K562 (cell line): ENCODE measurements around the gene ZNF18. TPM values are rescaled to one million over a fixed set of nuclear protein-coding genes. Genes with fewer than 3 reads are reported as not detected.

ENCODE experiments used
- FOXK1 ChIP-seq: sonication (generic); formaldehyde crosslinking; IDR thresholded peaks from 2 replicates; pipeline ENCODE4 v1.8.0; 2022; ENCODE audit warnings: missing genetic modification reagents, mild to moderate bottlenecking, borderline replicate concordance
- NFATC3 ChIP-seq: fragments of 450-650 bp; IDR thresholded peaks from 2 replicates; pipeline ENCODE4 v1.6.1; 2017; ENCODE audit warnings: mild to moderate bottlenecking
- POLR3A ChIP-seq: IDR thresholded peaks from 2 replicates; pipeline ENCODE4 v1.6.1; 2011; ENCODE audit warnings: borderline replicate concordance, mild to moderate bottlenecking, moderate library complexity; ENCODE audit not compliant: insufficient read length, insufficient read depth; ENCODE audit errors: extremely low read depth
- ZBTB7A ChIP-seq: IDR thresholded peaks from 2 replicates; pipeline ENCODE4 v1.6.1; 2011; ENCODE audit warnings: low read depth, mild to moderate bottlenecking, low read length, moderate library complexity, borderline replicate concordance; ENCODE audit not compliant: control insufficient read depth
- polyA plus RNA-seq, 8 experiments: library from polyadenylated mRNA; depleted of rRNA in 4 of 8; stranded (reverse) in 5 of 8; unstranded in 3 of 8; fragments of >200 nt; fragmentation: Nextera tagmentation in 2 of 8; fragmentation: Illumina TruSeq in 1 of 8; extraction: Ambion mirVana in 2 of 8; extraction: Trizol in 1 of 8; gene quantifications; 2 replicates each; pipeline versions ENCODE4 v1.2.1 to v1.2.3, GENCODE V29; 2011 to 2014; ENCODE audit warnings: inconsistent platforms in 1 of 8, missing spikeins in 1 of 8
- total RNA-seq, 7 experiments: library from RNA; depleted of rRNA in 6 of 7; stranded (reverse); fragments of >200 nt in 6 of 7; fragmentation: Illumina TruSeq in 2 of 7; extraction: Trizol in 2 of 7; gene quantifications; 2 replicates each; pipeline versions ENCODE4 v1.2.1 to v1.2.3, GENCODE V29; 2011 to 2021; ENCODE audit warnings: low replicate concordance in 1 of 7
- TF ChIP-seq, protein P1 (sequence below): fragments of 200-600 bp; sonication (generic); IDR thresholded peaks from one replicate; pipeline ENCODE4 v1.6.1; 2012; ENCODE audit warnings: mild to moderate bottlenecking, low read depth, low read length, inconsistent platforms
- TF ChIP-seq, protein P2 (sequence below): sonication (generic); formaldehyde crosslinking; IDR thresholded peaks from 2 replicates; pipeline ENCODE4 v1.8.1; 2022; ENCODE audit warnings: missing genetic modification reagents
- TF ChIP-seq, protein P3 (sequence below): sonication (generic); formaldehyde crosslinking; IDR thresholded peaks from 2 replicates; pipeline ENCODE4 v1.8.0; 2022; ENCODE audit warnings: mild to moderate bottlenecking, missing genetic modification reagents

ZNF18 gene
- total and polyA plus RNA-seq, 9 of the 15 experiments (the other 6 are each of a cell fraction or from before 2014, with no cell fraction given): 1.1 to 5.0 (median 3.4) TPM

DNA sequence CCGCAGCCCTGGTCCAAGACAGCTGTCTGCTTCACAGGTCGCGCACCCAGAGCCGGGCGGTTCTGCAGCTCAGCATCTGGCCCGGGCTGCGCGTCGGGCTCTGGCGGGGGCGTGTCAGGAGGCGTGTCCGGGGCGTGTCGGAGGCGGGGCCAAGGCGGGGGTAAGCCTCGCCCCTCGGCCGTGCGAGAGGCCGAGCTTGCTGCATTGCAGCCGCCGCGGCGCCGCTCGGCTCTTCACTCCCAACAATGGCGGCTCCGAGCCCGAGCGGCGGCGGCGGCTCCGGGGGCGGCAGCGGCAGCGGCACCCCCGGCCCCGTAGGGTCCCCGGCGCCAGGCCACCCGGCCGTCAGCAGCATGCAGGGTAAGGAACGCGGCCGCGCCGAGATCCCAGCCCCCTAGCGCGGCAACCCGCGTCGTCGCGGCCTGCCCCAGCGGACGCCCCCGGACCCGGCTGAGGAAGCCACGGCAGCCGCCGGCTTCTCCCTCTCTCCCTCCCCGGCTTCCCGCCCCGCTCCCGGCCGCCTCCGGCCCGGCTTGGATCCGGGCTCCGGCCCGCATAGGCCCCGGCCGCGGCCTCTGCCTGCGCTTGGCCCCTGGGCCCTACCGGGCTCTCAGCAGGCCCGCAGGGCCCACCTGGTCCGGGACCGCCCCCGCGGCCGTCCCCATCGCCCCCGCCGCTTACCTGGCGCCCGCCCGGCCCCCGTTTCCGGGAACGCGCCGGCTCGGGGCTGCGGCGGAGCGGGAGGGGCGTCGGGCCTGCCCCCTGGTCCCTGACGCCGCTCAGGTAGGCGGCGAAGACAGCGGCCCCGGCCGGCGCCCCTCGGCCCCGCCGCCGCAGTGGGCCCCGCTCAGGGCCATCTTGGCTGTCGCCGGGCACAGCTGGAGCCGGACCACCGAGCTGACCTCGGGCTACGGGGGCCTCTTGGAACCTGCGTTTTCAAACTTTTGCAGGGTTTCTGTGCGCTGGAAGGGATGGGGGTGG lies 23.7 kb upstream of the ZNF18 start, which contains the start of gene MAP2K4 (continued):
- no peak for TF ChIP-seq POLR3A
- TF ChIP-seq FOXK1 (CRISPR knock-in tag): no peak
- TF ChIP-seq ZBTB7A: peak; percentile 61; the same call in 1 of the 2 replicates
- TF ChIP-seq, protein P1, sequence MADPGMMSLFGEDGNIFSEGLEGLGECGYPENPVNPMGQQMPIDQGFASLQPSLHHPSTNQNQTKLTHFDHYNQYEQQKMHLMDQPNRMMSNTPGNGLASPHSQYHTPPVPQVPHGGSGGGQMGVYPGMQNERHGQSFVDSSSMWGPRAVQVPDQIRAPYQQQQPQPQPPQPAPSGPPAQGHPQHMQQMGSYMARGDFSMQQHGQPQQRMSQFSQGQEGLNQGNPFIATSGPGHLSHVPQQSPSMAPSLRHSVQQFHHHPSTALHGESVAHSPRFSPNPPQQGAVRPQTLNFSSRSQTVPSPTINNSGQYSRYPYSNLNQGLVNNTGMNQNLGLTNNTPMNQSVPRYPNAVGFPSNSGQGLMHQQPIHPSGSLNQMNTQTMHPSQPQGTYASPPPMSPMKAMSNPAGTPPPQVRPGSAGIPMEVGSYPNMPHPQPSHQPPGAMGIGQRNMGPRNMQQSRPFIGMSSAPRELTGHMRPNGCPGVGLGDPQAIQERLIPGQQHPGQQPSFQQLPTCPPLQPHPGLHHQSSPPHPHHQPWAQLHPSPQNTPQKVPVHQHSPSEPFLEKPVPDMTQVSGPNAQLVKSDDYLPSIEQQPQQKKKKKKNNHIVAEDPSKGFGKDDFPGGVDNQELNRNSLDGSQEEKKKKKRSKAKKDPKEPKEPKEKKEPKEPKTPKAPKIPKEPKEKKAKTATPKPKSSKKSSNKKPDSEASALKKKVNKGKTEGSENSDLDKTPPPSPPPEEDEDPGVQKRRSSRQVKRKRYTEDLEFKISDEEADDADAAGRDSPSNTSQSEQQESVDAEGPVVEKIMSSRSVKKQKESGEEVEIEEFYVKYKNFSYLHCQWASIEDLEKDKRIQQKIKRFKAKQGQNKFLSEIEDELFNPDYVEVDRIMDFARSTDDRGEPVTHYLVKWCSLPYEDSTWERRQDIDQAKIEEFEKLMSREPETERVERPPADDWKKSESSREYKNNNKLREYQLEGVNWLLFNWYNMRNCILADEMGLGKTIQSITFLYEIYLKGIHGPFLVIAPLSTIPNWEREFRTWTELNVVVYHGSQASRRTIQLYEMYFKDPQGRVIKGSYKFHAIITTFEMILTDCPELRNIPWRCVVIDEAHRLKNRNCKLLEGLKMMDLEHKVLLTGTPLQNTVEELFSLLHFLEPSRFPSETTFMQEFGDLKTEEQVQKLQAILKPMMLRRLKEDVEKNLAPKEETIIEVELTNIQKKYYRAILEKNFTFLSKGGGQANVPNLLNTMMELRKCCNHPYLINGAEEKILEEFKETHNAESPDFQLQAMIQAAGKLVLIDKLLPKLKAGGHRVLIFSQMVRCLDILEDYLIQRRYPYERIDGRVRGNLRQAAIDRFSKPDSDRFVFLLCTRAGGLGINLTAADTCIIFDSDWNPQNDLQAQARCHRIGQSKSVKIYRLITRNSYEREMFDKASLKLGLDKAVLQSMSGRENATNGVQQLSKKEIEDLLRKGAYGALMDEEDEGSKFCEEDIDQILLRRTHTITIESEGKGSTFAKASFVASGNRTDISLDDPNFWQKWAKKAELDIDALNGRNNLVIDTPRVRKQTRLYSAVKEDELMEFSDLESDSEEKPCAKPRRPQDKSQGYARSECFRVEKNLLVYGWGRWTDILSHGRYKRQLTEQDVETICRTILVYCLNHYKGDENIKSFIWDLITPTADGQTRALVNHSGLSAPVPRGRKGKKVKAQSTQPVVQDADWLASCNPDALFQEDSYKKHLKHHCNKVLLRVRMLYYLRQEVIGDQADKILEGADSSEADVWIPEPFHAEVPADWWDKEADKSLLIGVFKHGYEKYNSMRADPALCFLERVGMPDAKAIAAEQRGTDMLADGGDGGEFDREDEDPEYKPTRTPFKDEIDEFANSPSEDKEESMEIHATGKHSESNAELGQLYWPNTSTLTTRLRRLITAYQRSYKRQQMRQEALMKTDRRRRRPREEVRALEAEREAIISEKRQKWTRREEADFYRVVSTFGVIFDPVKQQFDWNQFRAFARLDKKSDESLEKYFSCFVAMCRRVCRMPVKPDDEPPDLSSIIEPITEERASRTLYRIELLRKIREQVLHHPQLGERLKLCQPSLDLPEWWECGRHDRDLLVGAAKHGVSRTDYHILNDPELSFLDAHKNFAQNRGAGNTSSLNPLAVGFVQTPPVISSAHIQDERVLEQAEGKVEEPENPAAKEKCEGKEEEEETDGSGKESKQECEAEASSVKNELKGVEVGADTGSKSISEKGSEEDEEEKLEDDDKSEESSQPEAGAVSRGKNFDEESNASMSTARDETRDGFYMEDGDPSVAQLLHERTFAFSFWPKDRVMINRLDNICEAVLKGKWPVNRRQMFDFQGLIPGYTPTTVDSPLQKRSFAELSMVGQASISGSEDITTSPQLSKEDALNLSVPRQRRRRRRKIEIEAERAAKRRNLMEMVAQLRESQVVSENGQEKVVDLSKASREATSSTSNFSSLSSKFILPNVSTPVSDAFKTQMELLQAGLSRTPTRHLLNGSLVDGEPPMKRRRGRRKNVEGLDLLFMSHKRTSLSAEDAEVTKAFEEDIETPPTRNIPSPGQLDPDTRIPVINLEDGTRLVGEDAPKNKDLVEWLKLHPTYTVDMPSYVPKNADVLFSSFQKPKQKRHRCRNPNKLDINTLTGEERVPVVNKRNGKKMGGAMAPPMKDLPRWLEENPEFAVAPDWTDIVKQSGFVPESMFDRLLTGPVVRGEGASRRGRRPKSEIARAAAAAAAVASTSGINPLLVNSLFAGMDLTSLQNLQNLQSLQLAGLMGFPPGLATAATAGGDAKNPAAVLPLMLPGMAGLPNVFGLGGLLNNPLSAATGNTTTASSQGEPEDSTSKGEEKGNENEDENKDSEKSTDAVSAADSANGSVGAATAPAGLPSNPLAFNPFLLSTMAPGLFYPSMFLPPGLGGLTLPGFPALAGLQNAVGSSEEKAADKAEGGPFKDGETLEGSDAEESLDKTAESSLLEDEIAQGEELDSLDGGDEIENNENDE: no peak
- TF ChIP-seq, protein P2, sequence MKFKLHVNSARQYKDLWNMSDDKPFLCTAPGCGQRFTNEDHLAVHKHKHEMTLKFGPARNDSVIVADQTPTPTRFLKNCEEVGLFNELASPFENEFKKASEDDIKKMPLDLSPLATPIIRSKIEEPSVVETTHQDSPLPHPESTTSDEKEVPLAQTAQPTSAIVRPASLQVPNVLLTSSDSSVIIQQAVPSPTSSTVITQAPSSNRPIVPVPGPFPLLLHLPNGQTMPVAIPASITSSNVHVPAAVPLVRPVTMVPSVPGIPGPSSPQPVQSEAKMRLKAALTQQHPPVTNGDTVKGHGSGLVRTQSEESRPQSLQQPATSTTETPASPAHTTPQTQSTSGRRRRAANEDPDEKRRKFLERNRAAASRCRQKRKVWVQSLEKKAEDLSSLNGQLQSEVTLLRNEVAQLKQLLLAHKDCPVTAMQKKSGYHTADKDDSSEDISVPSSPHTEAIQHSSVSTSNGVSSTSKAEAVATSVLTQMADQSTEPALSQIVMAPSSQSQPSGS (CRISPR knock-in tag): no peak
- TF ChIP-seq, protein P3, sequence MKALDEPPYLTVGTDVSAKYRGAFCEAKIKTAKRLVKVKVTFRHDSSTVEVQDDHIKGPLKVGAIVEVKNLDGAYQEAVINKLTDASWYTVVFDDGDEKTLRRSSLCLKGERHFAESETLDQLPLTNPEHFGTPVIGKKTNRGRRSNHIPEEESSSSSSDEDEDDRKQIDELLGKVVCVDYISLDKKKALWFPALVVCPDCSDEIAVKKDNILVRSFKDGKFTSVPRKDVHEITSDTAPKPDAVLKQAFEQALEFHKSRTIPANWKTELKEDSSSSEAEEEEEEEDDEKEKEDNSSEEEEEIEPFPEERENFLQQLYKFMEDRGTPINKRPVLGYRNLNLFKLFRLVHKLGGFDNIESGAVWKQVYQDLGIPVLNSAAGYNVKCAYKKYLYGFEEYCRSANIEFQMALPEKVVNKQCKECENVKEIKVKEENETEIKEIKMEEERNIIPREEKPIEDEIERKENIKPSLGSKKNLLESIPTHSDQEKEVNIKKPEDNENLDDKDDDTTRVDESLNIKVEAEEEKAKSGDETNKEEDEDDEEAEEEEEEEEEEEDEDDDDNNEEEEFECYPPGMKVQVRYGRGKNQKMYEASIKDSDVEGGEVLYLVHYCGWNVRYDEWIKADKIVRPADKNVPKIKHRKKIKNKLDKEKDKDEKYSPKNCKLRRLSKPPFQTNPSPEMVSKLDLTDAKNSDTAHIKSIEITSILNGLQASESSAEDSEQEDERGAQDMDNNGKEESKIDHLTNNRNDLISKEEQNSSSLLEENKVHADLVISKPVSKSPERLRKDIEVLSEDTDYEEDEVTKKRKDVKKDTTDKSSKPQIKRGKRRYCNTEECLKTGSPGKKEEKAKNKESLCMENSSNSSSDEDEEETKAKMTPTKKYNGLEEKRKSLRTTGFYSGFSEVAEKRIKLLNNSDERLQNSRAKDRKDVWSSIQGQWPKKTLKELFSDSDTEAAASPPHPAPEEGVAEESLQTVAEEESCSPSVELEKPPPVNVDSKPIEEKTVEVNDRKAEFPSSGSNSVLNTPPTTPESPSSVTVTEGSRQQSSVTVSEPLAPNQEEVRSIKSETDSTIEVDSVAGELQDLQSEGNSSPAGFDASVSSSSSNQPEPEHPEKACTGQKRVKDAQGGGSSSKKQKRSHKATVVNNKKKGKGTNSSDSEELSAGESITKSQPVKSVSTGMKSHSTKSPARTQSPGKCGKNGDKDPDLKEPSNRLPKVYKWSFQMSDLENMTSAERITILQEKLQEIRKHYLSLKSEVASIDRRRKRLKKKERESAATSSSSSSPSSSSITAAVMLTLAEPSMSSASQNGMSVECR (CRISPR knock-in tag): no peak
- TF ChIP-seq NFATC3: no peak
